ENCODE results near the gene DOLPP1. TPM values are rescaled to one million over a fixed set of nuclear protein-coding genes. Genes with fewer than 3 reads are reported as not detected.

Gene DOLPP1
- total RNA-seq, 1 experiment from 2014 or later: 32.7 TPM

DNA sequence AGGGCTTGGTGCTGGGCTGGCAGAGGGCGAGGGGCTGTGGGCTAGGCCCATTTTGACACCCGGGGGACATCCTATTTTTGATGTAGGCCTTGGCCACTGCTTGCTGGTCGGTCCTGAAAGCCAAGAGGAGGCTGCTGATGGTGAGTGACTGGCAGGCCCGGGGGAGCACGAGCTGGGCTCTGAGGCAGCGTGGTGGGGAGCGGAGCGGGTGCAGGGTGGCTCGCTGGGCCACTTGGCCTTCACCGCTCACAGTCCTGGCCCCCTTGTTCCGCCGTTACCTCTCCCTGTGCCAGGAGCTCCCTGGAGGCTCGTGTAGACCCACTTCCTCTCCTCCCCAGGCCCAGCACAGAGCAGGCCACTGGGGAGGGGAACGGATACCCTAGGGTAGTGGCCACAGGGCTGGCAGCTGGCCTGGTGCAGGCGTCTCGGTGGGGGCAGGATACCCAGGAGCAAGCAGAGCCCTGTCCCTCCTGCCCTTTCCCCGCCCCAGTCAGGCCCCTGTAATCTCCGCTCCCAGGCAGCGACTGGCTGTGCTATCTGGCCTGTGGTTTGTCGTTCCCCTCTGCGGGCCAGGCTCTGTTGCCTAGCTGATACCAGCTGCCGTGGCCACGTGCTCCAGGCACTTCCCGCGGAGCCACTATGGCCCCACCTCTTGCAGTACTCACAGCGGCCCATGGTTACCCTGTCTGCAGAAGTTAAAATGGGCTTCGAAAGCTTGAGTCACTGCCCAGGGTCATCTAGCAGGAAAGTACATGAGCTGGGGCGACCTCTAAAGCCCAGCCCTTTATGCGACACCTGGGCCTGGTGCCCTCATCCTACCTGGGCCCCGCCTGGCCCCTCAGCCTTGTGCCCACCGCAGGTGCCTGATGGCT, 11.7 kb upstream of the DOLPP1 start:
- Mint-ChIP-seq H3K4me1 (peaks cover 28% of the 10 kb centered on the region), H3K27me3 (ENCODE audit: low read depth) (no peaks in the 10 kb centered on the region), H3K36me3 (peaks cover 26% of the 10 kb centered on the region), H3K27ac (peak overlapping the region; percentile 65), H3K9me3 (no peaks in the 10 kb centered on the region), H3K4me3 (no peak overlapping the region)
- ATAC-seq (no peak), DNase-seq (ENCODE audit: low spot score) (no peak)
- CTCF ChIA-PET: no interaction called here
- POLR2A ChIA-PET: interaction anchor here (0.5 kb wide), 1 partner anchor 159 kb away, joined by 5 read pairs; no protein-coding TSS in a partner anchor
- TF ChIP-seq, protein P1, sequence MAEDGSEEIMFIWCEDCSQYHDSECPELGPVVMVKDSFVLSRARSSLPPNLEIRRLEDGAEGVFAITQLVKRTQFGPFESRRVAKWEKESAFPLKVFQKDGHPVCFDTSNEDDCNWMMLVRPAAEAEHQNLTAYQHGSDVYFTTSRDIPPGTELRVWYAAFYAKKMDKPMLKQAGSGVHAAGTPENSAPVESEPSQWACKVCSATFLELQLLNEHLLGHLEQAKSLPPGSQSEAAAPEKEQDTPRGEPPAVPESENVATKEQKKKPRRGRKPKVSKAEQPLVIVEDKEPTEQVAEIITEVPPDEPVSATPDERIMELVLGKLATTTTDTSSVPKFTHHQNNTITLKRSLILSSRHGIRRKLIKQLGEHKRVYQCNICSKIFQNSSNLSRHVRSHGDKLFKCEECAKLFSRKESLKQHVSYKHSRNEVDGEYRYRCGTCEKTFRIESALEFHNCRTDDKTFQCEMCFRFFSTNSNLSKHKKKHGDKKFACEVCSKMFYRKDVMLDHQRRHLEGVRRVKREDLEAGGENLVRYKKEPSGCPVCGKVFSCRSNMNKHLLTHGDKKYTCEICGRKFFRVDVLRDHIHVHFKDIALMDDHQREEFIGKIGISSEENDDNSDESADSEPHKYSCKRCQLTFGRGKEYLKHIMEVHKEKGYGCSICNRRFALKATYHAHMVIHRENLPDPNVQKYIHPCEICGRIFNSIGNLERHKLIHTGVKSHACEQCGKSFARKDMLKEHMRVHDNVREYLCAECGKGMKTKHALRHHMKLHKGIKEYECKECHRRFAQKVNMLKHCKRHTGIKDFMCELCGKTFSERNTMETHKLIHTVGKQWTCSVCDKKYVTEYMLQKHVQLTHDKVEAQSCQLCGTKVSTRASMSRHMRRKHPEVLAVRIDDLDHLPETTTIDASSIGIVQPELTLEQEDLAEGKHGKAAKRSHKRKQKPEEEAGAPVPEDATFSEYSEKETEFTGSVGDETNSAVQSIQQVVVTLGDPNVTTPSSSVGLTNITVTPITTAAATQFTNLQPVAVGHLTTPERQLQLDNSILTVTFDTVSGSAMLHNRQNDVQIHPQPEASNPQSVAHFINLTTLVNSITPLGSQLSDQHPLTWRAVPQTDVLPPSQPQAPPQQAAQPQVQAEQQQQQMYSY (CRISPR knock-in tag; IDR thresholded peaks at IDR 0.05): no peak
- TF ChIP-seq, protein P2, sequence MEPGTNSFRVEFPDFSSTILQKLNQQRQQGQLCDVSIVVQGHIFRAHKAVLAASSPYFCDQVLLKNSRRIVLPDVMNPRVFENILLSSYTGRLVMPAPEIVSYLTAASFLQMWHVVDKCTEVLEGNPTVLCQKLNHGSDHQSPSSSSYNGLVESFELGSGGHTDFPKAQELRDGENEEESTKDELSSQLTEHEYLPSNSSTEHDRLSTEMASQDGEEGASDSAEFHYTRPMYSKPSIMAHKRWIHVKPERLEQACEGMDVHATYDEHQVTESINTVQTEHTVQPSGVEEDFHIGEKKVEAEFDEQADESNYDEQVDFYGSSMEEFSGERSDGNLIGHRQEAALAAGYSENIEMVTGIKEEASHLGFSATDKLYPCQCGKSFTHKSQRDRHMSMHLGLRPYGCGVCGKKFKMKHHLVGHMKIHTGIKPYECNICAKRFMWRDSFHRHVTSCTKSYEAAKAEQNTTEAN (CRISPR knock-in tag; IDR thresholded peaks at IDR 0.05): no peak
- no peak for TF ChIP-seq ETV6 (CRISPR knock-in tag; IDR thresholded peaks at IDR 0.05)
- TF ChIP-seq, protein P3, sequence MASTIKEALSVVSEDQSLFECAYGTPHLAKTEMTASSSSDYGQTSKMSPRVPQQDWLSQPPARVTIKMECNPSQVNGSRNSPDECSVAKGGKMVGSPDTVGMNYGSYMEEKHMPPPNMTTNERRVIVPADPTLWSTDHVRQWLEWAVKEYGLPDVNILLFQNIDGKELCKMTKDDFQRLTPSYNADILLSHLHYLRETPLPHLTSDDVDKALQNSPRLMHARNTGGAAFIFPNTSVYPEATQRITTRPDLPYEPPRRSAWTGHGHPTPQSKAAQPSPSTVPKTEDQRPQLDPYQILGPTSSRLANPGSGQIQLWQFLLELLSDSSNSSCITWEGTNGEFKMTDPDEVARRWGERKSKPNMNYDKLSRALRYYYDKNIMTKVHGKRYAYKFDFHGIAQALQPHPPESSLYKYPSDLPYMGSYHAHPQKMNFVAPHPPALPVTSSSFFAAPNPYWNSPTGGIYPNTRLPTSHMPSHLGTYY (CRISPR knock-in tag; IDR thresholded peaks at IDR 0.05): no peak
- TF ChIP-seq, protein P4, sequence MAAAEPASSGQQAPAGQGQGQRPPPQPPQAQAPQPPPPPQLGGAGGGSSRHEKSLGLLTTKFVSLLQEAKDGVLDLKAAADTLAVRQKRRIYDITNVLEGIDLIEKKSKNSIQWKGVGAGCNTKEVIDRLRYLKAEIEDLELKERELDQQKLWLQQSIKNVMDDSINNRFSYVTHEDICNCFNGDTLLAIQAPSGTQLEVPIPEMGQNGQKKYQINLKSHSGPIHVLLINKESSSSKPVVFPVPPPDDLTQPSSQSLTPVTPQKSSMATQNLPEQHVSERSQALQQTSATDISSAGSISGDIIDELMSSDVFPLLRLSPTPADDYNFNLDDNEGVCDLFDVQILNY (CRISPR knock-in tag; IDR thresholded peaks at IDR 0.05): no peak
- no peak for TF ChIP-seq ZNF396 (CRISPR knock-in tag; IDR thresholded peaks at IDR 0.05; ENCODE audit: borderline replicate concordance)
- TF ChIP-seq, protein P5, sequence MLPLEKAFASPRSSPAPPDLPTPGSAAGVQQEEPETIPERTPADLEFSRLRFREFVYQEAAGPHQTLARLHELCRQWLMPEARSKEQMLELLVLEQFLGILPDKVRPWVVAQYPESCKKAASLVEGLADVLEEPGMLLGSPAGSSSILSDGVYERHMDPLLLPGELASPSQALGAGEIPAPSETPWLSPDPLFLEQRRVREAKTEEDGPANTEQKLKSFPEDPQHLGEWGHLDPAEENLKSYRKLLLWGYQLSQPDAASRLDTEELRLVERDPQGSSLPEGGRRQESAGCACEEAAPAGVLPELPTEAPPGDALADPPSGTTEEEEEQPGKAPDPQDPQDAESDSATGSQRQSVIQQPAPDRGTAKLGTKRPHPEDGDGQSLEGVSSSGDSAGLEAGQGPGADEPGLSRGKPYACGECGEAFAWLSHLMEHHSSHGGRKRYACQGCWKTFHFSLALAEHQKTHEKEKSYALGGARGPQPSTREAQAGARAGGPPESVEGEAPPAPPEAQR (CRISPR knock-in tag; IDR thresholded peaks at IDR 0.05): no peak
- TF ChIP-seq, protein P6, sequence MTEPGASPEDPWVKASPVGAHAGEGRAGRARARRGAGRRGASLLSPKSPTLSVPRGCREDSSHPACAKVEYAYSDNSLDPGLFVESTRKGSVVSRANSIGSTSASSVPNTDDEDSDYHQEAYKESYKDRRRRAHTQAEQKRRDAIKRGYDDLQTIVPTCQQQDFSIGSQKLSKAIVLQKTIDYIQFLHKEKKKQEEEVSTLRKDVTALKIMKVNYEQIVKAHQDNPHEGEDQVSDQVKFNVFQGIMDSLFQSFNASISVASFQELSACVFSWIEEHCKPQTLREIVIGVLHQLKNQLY (CRISPR knock-in tag; IDR thresholded peaks at IDR 0.05): no peak
- TF ChIP-seq PRRX2 (CRISPR knock-in tag; IDR thresholded peaks at IDR 0.05): no peak
- TF ChIP-seq GABPB1 (CRISPR knock-in tag; IDR thresholded peaks at IDR 0.05): no peak
- TF ChIP-seq, protein P7, sequence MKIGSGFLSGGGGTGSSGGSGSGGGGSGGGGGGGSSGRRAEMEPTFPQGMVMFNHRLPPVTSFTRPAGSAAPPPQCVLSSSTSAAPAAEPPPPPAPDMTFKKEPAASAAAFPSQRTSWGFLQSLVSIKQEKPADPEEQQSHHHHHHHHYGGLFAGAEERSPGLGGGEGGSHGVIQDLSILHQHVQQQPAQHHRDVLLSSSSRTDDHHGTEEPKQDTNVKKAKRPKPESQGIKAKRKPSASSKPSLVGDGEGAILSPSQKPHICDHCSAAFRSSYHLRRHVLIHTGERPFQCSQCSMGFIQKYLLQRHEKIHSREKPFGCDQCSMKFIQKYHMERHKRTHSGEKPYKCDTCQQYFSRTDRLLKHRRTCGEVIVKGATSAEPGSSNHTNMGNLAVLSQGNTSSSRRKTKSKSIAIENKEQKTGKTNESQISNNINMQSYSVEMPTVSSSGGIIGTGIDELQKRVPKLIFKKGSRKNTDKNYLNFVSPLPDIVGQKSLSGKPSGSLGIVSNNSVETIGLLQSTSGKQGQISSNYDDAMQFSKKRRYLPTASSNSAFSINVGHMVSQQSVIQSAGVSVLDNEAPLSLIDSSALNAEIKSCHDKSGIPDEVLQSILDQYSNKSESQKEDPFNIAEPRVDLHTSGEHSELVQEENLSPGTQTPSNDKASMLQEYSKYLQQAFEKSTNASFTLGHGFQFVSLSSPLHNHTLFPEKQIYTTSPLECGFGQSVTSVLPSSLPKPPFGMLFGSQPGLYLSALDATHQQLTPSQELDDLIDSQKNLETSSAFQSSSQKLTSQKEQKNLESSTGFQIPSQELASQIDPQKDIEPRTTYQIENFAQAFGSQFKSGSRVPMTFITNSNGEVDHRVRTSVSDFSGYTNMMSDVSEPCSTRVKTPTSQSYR (CRISPR knock-in tag; IDR thresholded peaks at IDR 0.05): no peak
- TF ChIP-seq ZNF423 (CRISPR knock-in tag; IDR thresholded peaks at IDR 0.05): no peak
- TF ChIP-seq, protein P8, sequence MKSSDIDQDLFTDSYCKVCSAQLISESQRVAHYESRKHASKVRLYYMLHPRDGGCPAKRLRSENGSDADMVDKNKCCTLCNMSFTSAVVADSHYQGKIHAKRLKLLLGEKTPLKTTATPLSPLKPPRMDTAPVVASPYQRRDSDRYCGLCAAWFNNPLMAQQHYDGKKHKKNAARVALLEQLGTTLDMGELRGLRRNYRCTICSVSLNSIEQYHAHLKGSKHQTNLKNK (CRISPR knock-in tag; IDR thresholded peaks at IDR 0.05): no peak
- TF ChIP-seq ESRRA (CRISPR knock-in tag; IDR thresholded peaks at IDR 0.05; ENCODE audit: borderline replicate concordance): no peak
- TF ChIP-seq, protein P9, sequence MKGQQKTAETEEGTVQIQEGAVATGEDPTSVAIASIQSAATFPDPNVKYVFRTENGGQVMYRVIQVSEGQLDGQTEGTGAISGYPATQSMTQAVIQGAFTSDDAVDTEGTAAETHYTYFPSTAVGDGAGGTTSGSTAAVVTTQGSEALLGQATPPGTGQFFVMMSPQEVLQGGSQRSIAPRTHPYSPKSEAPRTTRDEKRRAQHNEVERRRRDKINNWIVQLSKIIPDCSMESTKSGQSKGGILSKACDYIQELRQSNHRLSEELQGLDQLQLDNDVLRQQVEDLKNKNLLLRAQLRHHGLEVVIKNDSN (CRISPR knock-in tag; IDR thresholded peaks at IDR 0.05): no peak
- TF ChIP-seq GRHL2 (CRISPR knock-in tag; IDR thresholded peaks at IDR 0.05; ENCODE audit: insufficient replicate concordance, severe bottlenecking): no peak
- TF ChIP-seq NR2C2 (CRISPR knock-in tag; IDR thresholded peaks at IDR 0.05): no peak
- TF ChIP-seq, protein P10, sequence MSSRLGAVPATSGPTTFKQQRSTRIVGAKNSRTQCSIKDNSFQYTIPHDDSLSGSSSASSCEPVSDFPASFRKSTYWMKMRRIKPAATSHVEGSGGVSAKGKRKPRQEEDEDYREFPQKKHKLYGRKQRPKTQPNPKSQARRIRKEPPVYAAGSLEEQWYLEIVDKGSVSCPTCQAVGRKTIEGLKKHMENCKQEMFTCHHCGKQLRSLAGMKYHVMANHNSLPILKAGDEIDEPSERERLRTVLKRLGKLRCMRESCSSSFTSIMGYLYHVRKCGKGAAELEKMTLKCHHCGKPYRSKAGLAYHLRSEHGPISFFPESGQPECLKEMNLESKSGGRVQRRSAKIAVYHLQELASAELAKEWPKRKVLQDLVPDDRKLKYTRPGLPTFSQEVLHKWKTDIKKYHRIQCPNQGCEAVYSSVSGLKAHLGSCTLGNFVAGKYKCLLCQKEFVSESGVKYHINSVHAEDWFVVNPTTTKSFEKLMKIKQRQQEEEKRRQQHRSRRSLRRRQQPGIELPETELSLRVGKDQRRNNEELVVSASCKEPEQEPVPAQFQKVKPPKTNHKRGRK (CRISPR knock-in tag; IDR thresholded peaks at IDR 0.05; ENCODE audit: borderline replicate concordance): no peak

All from WTC11 (cell line).